ENCODE measurements around the gene ALDH1A2. TPM values are rescaled to one million over a fixed set of nuclear protein-coding genes. Genes with fewer than 3 reads are reported as not detected.
"Not testable (repeated sequence)": the region's sequence is repeated elsewhere in the genome, so short reads cannot be mapped to it uniquely, and the experiment has no call there.

The ALDH1A2 gene
- total and polyA plus RNA-seq, 11 donors, result 1.9 to 63.3 (median 6.8) TPM

DNA sequence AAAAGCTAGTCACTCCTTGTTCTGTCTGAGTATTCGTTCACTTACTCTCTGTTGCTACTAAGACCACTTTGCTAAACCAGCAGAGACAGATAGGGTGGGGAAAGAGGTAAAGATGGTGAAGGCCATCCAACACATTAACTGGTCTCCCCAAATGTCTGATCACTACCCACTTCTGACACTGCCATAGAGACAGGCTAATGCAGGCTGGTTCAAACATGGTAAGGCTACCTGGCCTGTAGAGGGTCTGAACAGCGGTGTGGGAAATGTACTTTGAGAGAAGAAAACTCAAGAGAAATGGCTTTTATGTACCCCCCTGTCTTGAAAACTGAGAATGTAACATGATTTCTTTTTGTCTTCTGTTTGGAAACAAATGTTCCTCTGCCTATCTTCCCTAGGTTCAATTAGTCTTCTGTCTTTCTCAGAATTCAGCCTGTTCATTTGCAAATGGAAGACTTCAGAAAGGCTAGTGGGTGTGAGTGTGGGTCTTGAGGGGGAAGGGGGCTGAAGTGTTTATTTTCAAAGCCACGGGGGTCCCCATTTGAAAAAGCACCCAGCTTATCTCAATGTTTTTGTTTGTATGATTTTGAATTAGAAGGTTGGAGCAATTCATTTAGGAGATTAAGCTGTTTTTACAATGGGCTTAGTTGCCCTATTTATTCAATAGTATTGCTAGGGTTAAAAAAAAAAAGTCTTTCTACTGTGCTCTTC is 15.8 kb downstream of the ALDH1A2 start:
- ATAC-seq (no peak), DNase-seq (no peak)
- no peaks in the 10 kb centered on the region for H3K27me3 ChIP-seq
- no peak overlapping the region for H3K27ac ChIP-seq
- WGBS, 4 donors, result 77 to 90% (median 81%) methylated on average over 3 of the region's 3 CpGs
- no peak overlapping the region for H3K4me3 ChIP-seq
- no peaks in the 10 kb centered on the region for H3K36me3 ChIP-seq
- TF ChIP-seq, protein P1, sequence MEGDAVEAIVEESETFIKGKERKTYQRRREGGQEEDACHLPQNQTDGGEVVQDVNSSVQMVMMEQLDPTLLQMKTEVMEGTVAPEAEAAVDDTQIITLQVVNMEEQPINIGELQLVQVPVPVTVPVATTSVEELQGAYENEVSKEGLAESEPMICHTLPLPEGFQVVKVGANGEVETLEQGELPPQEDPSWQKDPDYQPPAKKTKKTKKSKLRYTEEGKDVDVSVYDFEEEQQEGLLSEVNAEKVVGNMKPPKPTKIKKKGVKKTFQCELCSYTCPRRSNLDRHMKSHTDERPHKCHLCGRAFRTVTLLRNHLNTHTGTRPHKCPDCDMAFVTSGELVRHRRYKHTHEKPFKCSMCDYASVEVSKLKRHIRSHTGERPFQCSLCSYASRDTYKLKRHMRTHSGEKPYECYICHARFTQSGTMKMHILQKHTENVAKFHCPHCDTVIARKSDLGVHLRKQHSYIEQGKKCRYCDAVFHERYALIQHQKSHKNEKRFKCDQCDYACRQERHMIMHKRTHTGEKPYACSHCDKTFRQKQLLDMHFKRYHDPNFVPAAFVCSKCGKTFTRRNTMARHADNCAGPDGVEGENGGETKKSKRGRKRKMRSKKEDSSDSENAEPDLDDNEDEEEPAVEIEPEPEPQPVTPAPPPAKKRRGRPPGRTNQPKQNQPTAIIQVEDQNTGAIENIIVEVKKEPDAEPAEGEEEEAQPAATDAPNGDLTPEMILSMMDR (IDR thresholded peaks at IDR 0.05), result no peak
- no peak for TF ChIP-seq POLR2A (IDR thresholded peaks at IDR 0.05)
- H3K4me1 ChIP-seq, result no peaks in the 10 kb centered on the region
- peaks cover 0 to 4% (median 0%) of the 10 kb centered on the region in 12 donors for H3K9me3 ChIP-seq
- intact Hi-C loops (cut with DNase I), result no loop called here

DNA sequence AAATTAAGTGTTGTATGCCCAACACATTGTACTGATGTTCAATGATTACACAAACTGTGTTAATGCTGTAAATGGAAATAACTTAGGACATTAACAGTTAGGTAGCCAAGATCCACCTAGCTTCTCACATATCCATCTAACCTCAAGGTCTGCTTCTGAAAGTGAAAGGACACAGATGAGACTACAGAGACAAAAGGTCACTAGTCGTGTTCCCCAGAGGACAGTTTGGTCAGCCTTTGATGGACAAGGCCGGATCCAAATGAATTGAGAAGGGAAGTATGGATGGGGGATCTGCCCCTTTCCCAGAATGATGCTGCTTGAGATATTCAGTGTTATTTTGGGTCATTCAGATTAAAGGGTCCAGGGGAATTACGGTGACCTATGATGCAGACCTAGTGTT is 17.2 kb downstream of the ALDH1A2 start:
- no peak for DNase-seq
- TF ChIP-seq, protein P1 (IDR thresholded peaks at IDR 0.05), result no peak
- no peak for TF ChIP-seq POLR2A (IDR thresholded peaks at IDR 0.05)
- Histone ChIP-seq H3K27ac (no peak overlapping the region), H3K4me1 (peaks cover 0 to 9% (median 0%) of the 10 kb centered on the region in 12 donors), H3K4me3 (no peak overlapping the region), H3K27me3 (no peaks in the 10 kb centered on the region), H3K9me3 (peaks cover 0 to 4% (median 0%) of the 10 kb centered on the region in 12 donors), H3K36me3 (no peaks in the 10 kb centered on the region)
- no peak for ATAC-seq
- WGBS, 4 donors, result 70 to 88% (median 80%) methylated on average over 3 of the region's 3 CpGs
- intact Hi-C loops (cut with DNase I), result no loop called here

DNA sequence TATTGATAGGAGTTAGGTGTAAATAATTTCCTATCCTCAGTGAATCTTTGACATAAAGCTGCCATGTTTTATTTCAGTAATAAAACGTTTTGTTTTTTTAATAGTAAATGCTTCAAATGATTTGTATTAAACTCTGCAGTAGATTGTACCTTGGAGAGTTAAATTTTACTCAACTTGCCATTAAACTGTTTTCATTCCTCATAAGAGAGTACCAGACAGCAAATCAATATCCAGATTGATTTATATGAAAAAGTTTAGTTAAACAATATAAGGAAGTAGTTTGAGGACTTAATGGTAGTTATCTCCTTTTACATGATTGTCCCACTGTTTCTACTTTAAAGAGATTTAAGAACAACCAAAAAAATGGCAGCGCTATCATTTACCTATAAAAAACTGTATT is 18.4 kb downstream of the ALDH1A2 start:
- Histone ChIP-seq H3K27me3 (no peaks in the 10 kb centered on the region), H3K27ac (no peak overlapping the region), H3K4me1 (peaks cover 0 to 9% (median 0%) of the 10 kb centered on the region in 12 donors), H3K4me3 (no peak overlapping the region), H3K36me3 (no peaks in the 10 kb centered on the region), H3K9me3 (peaks cover 0 to 4% (median 0%) of the 10 kb centered on the region in 12 donors)
- 66 to 69% (median 66%) methylated on average over 2 of the region's 2 CpGs for WGBS, 4 donors
- no peak for TF ChIP-seq POLR2A (IDR thresholded peaks at IDR 0.05)
- TF ChIP-seq, protein P1 (IDR thresholded peaks at IDR 0.05), result no peak
- intact Hi-C loops (cut with DNase I), result loop anchor here in 1 of 10 donors (2.0 kb wide), 1 partner anchor 20 kb away; no protein-coding TSS in a partner anchor
- no peak for DNase-seq
- ATAC-seq, result no peak

DNA sequence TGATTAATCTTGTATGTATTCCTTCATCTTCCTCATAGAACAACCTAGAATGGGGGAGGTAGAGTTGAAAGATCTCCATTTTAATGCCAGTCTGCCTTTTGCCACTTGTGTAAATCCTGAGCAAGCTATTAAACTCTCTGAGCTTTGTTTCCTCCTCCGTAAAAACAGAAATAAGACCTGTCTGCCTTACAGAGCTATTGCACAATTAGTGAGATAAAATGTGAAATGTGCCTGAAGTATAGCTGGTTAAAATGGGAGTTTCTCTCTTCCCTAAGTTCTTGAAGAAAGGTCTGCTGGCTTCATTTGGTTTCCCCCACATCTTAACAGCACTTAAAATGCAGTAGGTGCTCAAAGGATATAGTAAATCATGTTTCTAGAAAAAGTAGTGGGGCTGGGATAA is 19.0 kb downstream of the ALDH1A2 start:
- intact Hi-C loops (cut with DNase I), result loop anchor here in 1 of 10 donors (2.0 kb wide), 1 partner anchor 20 kb away; no protein-coding TSS in a partner anchor
- Histone ChIP-seq H3K36me3 (no peaks in the 10 kb centered on the region), H3K27ac (no peak overlapping the region), H3K27me3 (no peaks in the 10 kb centered on the region), H3K4me1 (peaks cover 0 to 9% (median 0%) of the 10 kb centered on the region in 12 donors), H3K4me3 (no peak overlapping the region), H3K9me3 (peaks cover 0 to 4% (median 0%) of the 10 kb centered on the region in 12 donors)
- DNase-seq, result no peak
- TF ChIP-seq POLR2A (IDR thresholded peaks at IDR 0.05), result no peak
- TF ChIP-seq, protein P1 (IDR thresholded peaks at IDR 0.05), result no peak
- no peak for ATAC-seq
- 80 to 88% (median 84%) methylated on average over 1 of the region's 1 CpG for WGBS, 4 donors

DNA sequence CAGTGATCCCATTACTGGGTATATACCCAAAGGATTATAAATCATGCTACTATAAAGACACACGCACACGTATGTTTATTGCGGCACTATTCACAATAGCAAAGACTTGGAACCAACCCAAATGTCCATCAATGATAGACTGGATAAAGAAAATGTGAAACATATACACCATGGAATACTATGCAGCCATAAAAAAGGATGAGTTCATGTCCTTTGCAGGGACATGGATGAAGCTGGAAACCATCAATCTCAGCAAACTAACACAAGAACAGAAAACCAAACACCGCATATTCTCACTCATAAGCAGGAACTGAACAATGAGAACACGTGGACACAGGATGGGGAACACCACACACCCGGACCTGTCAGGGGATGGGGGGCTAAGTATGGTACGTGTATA is 20.1 kb downstream of the ALDH1A2 start:
- H3K27ac ChIP-seq; H3K36me3 ChIP-seq; H3K9me3 ChIP-seq; intact Hi-C loops (cut with DNase I); DNase-seq; H3K4me3 ChIP-seq; H3K27me3 ChIP-seq; ATAC-seq; H3K4me1 ChIP-seq: not testable (repeated sequence)
- WGBS, 4 donors, result 92 to 97% (median 94%) methylated on average over 7 of the region's 7 CpGs
